ENCODE results near the gene DAB2IP.
"Not testable (repeated sequence)": the region's sequence is repeated elsewhere in the genome, so short reads cannot be mapped to it uniquely, and the experiment has no call there.

Gene DAB2IP

DNA sequence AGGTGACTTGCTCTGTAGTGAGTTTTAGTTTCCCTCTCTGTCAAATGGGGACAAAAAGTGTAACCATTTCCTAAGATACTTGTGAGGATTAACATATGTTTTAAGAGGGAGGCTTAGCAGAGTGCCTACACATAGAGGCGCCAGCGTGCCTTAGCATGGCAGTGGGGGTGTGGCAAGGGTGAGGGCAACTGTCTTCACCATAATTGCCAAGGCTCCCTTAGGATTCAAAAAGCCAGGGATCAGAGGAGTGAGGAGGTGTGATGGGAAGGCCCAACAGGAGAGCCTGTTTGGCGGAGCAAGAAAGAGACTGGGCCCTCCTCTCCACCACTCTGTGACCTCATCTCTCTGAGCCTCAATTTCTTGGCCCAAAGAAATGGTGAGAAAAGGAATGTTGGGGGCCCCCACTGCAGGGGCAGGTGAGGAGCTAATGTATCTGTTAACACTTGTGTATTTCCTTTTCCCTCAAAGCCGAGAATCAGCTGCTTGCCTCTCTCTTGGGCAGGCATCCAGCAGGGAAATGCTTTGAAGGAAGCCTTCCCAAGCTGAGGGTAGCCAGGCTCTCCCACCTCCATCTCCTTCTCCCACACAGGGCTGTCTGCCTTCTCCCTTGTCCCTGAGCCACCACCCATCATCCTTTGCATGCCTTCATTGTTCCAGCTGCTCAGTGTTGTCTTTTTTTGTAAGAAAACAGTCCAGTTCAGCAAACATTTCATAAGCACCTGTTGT is 76.0 kb downstream of the DAB2IP start:
- DNase-seq (ENCODE audit: low read depth): no peak

- no peak for DNase-seq (ENCODE audit: low read depth)
Observed at GRCh38 chr9:121728916-121729315, 77.5 kb downstream of the DAB2IP start.

DNA sequence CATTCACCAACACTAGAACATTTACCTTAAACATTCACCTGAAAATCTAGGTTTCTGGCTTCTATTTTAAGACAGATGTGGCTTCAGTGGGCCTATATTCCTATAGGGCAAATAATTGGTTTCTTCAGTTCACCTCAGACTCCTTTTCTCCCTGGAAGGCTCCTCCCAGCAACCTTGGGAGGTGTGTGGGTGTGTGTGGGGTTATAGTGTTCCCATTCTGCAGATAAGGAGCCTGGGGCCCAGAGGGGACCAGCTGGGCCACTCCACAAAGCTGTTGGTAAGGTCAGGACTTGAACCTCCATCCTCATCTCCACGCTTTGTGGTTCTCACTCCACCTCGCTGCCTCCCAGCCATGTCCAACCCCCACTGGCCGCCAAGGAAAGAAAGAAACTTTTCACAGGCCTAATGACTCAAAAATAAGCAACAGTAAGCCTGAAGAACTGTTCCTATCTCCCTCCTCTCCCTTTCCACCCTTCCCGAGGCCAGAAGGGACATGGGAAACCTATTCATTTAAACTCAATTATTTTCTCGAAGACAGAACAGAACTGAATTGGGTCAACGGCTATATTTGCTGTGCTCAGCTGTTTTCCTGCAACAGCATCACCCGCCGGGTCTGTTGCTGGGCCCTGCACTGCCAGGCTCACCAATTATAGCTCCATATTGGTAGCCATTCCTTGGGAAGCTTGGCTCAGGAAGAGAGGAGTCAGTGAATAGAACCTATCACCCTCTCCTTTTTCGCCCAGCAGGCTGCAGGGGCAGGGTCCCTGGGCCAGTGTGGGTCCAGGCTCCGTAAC is 78.5 kb downstream of the DAB2IP start:
- no peak for DNase-seq (ENCODE audit: low read depth)

DNA sequence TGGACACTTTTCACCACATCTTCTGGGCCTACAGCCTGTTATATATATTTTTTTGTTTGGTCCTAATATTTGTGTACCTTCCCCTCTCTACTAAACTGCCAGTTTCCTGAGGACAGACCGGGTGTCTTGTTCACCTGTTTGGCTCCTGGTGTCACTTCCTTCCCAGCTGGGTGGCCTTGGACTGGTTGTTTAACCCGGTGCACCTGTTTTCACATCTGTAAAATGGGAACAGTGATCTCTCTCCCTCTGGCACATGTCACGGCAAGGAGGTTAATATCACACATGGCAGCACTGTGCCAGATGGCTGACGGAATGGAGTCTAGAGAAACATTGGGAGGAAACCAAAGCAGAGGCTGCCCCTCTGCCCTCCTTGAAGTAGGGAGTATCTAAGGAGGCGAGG is 79.7 kb downstream of the DAB2IP start:
- DNase-seq (ENCODE audit: low read depth): no peak

- no peak for DNase-seq (ENCODE audit: low read depth)
Observed at GRCh38 chr9:121731919-121732318, 80.5 kb downstream of the DAB2IP start.

DNA sequence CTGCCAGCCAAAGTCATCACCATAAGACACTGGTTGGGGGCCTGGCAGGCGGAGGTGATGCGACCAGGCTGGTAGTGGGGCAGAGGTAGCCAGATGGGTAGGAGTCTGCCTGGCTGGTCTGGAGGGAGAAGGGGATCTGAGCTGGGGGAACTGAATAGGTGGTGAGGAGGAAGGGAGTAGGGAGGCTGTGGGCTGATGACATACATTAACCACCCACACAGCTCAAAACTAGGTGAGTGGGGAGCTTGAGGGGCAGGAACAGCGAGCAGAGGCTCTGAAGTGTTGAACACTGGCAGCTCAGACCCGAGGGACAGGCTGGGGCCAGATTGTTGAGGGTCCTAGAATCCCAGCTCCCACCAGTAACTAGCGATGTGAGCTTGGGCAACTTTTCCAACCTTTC is 81.0 kb downstream of the DAB2IP start:
- no peak for DNase-seq (ENCODE audit: low read depth)

GRCh38 chr9:121732886-121733285 is 81.5 kb downstream of the DAB2IP start:
- no peak for DNase-seq (ENCODE audit: low read depth)

DNA sequence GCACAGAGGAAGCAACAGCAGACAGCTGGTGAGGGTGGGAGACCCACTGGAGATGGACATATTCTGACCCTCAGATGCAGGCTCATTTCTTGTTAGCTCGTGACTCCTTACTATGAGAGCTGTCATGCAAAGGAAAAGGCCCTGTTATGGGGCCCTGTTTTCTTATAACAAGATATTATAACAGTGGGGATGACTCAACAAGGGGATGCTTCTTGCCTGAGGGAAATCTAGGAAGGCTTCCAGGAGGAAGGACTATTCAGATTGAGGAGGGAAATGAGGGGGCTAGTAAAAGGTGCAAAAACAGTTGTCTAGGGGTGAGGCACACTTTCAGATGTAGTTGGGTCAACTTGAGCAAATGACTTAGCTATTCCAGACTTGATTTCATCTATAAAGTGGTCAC is 83.0 kb downstream of the DAB2IP start:
- no peak for DNase-seq (ENCODE audit: low read depth)

GRCh38 chr9:121735065-121735792 is 83.8 kb downstream of the DAB2IP start:
- DNase-seq (ENCODE audit: low read depth): no peak

- no peak for DNase-seq (ENCODE audit: low read depth)
Observed at GRCh38 chr9:121735793-121736770, 84.6 kb downstream of the DAB2IP start.

- DNase-seq (ENCODE audit: low read depth): no peak
Observed at GRCh38 chr9:121736934-121737462, 85.6 kb downstream of the DAB2IP start.

- no peak for DNase-seq (ENCODE audit: low read depth)
Observed at GRCh38 chr9:121737481-121737931, 86.1 kb downstream of the DAB2IP start.

GRCh38 chr9:121738411-121738810 is 87.0 kb downstream of the DAB2IP start:
- DNase-seq (ENCODE audit: low read depth): no peak

DNA sequence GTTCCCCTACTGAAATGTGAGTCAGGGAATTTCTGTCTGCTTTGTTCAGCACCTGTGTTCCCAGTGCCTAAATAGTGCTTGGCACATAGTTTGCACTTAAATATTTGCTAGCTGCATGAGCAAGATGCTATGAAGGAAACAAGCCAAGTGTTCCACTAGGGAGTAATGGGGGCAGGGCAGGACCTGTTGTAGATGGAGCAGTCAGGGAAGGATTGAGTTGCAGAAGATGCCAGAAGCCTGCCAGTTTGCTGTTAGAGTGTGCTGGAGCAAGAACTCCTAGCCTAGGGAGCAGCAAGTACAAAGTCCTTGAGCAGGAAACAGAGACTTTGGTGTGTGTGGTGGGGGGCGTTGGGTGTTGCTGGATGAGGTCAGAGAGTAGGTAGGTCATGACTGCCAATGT is 87.5 kb downstream of the DAB2IP start:
- no peak for DNase-seq (ENCODE audit: low read depth)

DNA sequence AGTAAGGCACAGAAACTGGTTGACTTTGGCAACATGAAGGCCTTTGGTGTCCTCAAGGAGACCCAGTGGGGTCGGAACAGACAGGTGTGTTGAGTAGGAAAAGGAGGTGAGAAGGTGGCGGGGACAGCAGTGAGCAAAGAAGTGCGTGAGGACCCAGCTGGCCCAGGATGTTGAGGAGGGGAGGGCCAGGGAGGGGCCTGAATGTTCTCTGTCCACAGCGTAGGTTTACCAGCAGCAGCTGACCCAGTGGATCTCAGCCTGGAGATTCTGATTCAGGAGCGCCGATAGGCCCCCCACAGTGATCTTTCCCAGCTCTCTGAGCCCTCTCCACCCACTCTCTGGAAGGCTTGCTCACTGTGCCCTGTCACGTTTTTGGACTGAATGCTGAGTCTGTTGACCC is 88.5 kb downstream of the DAB2IP start:
- no peak for DNase-seq (ENCODE audit: low read depth)

DNA sequence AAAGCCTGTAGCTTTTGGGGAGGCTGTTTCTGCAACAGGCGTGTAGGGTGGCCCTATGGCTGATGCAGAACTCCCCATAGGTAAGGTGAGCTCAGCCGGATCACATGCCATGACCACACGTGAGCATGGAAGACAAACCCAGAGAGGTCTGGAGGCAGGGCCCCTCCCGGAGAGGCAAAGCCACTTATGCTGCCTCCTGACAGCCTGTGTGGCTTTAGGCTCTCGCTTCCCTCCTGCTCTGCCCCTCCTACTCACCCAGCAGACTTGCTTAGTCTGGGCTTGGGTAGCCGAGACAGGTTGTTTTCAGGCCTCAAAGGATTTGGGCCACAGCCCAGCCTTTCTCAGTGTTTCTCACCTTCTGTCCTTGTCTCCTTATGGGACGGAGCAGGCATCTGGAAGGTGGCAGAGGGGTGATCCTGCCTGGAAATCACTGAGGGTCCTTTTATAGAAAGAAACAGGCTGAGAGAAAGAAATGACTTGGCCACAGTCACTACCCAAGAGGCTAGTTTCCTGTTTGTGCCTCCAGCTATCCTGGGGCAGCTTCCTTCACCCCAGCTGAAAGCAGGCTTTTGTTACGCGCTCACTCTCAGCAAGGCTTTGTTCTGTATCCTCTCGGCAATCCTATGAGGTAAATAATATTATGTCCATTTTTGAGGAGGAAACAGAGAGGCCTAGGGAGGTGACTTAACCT is 89.9 kb downstream of the DAB2IP start:
- DNase-seq (ENCODE audit: low read depth): no peak

DNA sequence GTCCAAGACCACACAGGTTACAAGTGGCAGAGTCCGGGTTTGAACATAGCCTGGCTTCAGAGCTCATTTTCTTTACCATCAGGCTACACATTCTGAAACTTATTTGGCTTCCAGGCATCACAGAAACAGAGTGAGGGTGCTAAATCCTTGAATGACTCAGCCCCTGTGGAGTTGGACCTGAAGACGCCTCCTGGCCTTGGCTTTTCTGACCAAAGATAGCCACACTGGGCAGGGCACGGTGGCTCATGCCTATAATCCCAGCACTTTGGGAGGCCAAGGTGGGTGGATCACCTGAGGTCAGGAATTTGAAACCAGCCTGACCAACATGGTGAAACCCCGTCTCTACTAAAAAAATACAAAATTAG is 90.5 kb downstream of the DAB2IP start:
- not testable (repeated sequence) for DNase-seq (ENCODE audit: low read depth)

GRCh38 chr9:121742923-121743322 is 91.5 kb downstream of the DAB2IP start:
- no peak for DNase-seq (ENCODE audit: low read depth)

DNA sequence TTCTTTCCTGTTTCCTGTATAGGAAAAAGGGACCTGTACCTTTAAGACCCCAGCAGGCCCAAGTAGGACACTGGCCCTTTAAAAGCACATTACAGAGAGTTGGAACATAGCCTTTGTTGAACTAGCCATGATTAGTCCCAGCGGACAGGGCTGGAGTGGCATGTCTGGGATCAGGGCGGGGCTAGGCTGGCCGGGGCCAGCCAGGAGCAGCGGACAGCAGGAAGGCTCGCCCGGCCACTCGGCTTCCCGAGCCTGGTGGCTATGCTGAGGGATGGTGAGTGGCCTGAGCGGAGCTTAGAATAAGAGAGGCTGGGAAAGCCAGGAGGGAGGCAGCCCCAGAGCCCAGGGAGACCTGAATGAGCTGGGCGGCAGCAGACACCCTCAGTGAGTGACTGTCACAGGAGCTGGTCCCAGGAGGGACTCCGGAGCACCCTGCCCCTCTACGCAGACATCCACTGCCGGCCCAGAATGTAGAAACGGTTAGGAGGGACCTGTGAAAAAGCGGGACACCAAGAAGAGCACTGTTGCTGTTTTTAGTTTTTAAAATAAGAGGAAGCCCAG is 92.1 kb downstream of the DAB2IP start:
- DNase-seq (ENCODE audit: low read depth): no peak

GRCh38 chr9:121744002-121744686 is 92.7 kb downstream of the DAB2IP start:
- no peak for DNase-seq (ENCODE audit: low read depth)
